ENCODE data around the gene IL15RA. TPM values are rescaled to one million over a fixed set of nuclear protein-coding genes. Genes with fewer than 3 reads are reported as not detected.
"Not testable (repeated sequence)": the region's sequence is repeated elsewhere in the genome, so short reads cannot be mapped to it uniquely, and the experiment has no call there.

Gene IL15RA
- total and polyA plus RNA-seq, 2 experiments from 2014 or later: 4.0 to 7.0 TPM

- Histone ChIP-seq H3K4me3 (no peak overlapping the region), H4K20me1 (ENCODE audit: insufficient read depth) (no peaks in the 10 kb centered on the region), H3F3A (ENCODE audit: insufficient read depth) (no peaks in the 10 kb centered on the region), H3K36me3 (ENCODE audit: low read depth) (peaks cover 40% of the 10 kb centered on the region), H3K9me2 (ENCODE audit: insufficient read depth) (no peaks in the 10 kb centered on the region), H3K9me3 (ENCODE audit: low read depth) (no peaks in the 10 kb centered on the region), H3K4me1 (ENCODE audit: insufficient read depth) (no peaks in the 10 kb centered on the region), H3K4me2 (ENCODE audit: unreplicated experiment) (no peak overlapping the region), H3K27me3 (replicated peaks; ENCODE audit: insufficient read depth) (no peaks in the 10 kb centered on the region), H3K79me2 (ENCODE audit: insufficient read depth) (peaks cover 23% of the 10 kb centered on the region), H2AFZ (no peak overlapping the region), H3K9ac (no peak overlapping the region), H3K27ac (no peak overlapping the region)
- no peak for DNase-seq
- TF ChIP-seq EZH2phosphoT487 (IDR thresholded peaks at IDR 0.05; ENCODE audit: insufficient read depth, low read depth) (no peak), EZH2 (IDR thresholded peaks at IDR 0.05; ENCODE audit: insufficient read depth, poor library complexity, severe bottlenecking) (no peak)
- in situ Hi-C loops (cut with MboI): no loop called here
- WGBS, 2 experiments (ENCODE audit: low coverage in 1 of 2, low lambda C conversion rate in 2 of 2, missing lambda C conversion rate in 2 of 2): 95 to 100% methylated on average over 4 of the region's 4 CpGs
These were observed 65.7 kb downstream of the IL15RA start for GRCh38 chr10:5911670-5912069.

DNA sequence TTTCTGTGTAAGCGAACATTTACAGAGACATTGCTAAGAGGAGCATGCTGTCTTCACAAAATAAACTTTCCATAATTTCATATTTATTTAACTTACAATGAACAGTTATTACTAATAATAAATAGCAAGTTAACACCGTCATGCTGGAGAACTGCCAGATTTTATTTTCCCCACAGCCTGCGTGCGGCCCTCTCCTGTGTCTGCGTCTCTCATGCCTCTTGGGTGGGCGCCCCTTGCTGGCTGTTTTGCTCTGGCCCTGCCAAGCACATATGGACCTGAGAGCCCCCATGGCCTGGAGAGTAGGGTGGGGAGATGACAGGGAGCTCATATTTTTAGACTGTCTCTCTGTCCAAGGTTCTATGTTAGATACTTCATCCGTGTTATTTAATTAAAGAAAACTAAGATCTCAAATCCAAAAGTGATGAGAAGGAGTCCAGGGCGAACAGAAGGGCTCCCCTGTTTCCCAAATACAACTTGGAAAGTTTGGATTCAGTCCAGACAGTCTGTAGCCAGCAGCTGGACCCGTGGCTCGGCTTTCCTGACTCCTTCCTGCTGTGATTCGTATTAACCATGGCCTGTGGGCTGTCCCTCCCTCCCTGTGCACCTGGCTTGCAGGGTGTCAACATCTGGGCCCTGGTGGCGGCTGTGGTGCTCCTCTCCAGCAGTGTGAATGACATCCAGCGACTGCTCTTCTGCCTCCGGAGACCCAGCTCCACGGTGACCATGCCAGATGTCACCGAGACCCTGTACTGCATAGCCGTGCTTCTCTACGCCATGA, 66.8 kb downstream of the IL15RA start:
- no peak overlapping the region for H3K4me2 ChIP-seq (ENCODE audit: unreplicated experiment)
- no peaks in the 10 kb centered on the region for H3K4me1 ChIP-seq (ENCODE audit: insufficient read depth)
- H3K27me3 ChIP-seq (replicated peaks; ENCODE audit: insufficient read depth): no peaks in the 10 kb centered on the region
- H3K79me2 ChIP-seq (ENCODE audit: insufficient read depth): peaks cover 34% of the 10 kb centered on the region
- no peaks in the 10 kb centered on the region for H4K20me1 ChIP-seq (ENCODE audit: insufficient read depth)
- H3F3A ChIP-seq (ENCODE audit: insufficient read depth): no peaks in the 10 kb centered on the region
- in situ Hi-C loops (cut with MboI): no loop called here
- H3K9ac ChIP-seq: no peak overlapping the region
- 81 to 87% methylated on average over 18 of the region's 18 CpGs for WGBS, 2 experiments (ENCODE audit: low coverage in 1 of 2, low lambda C conversion rate in 2 of 2, missing lambda C conversion rate in 2 of 2)
- DNase-seq: no peak
- peaks cover 34% of the 10 kb centered on the region for H3K36me3 ChIP-seq (ENCODE audit: low read depth)
- no peak overlapping the region for H3K4me3 ChIP-seq
- no peak overlapping the region for H2AFZ ChIP-seq
- TF ChIP-seq EZH2phosphoT487 (IDR thresholded peaks at IDR 0.05; ENCODE audit: insufficient read depth, low read depth) (no peak), EZH2 (IDR thresholded peaks at IDR 0.05; ENCODE audit: insufficient read depth, poor library complexity, severe bottlenecking) (no peak)
- no peaks in the 10 kb centered on the region for H3K9me3 ChIP-seq (ENCODE audit: low read depth)
- no peaks in the 10 kb centered on the region for H3K9me2 ChIP-seq (ENCODE audit: insufficient read depth)
- H3K27ac ChIP-seq: no peak overlapping the region

GRCh38 chr10:5908676-5909075, 68.7 kb downstream of the IL15RA start:
- DNase-seq; in situ Hi-C loops (cut with MboI); H4K20me1 ChIP-seq (ENCODE audit: insufficient read depth); H3K4me1 ChIP-seq (ENCODE audit: insufficient read depth); H3K27ac ChIP-seq; H3K27me3 ChIP-seq (replicated peaks; ENCODE audit: insufficient read depth); H3K9me2 ChIP-seq (ENCODE audit: insufficient read depth); H3K4me3 ChIP-seq; H3K4me2 ChIP-seq (ENCODE audit: unreplicated experiment); H2AFZ ChIP-seq; H3F3A ChIP-seq (ENCODE audit: insufficient read depth); H3K9ac ChIP-seq; H3K9me3 ChIP-seq (ENCODE audit: low read depth): not testable (repeated sequence)
- WGBS, 2 experiments (ENCODE audit: low coverage in 1 of 2, low lambda C conversion rate in 2 of 2, missing lambda C conversion rate in 2 of 2): 94 to 99% methylated on average over 7 of the region's 7 CpGs
- Histone ChIP-seq H3K79me2 (ENCODE audit: insufficient read depth) (peaks cover 48% of the 10 kb centered on the region), H3K36me3 (ENCODE audit: low read depth) (peaks cover 24% of the 10 kb centered on the region)

DNA sequence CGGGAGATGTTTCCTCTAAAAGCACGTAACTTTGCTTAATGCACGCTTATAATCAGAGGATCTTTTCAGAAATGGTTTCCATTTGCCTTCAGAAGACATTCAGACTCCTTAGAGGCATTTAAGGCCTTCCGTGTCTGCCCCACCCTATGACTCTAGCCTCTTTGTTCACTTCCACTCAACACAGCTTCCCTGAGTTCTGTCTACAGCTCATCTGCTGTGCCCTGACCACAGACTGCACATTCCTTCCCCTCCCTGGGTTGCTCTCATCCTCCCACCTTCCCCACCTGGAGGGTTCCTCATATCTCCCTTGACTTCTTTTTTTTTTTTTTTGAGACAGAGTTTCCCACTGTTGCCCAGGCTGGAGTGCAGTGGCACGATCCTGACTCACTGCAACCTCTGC, 70.7 kb downstream of the IL15RA start:
- Histone ChIP-seq H3K9ac (no peak overlapping the region), H3K9me3 (ENCODE audit: low read depth) (no peaks in the 10 kb centered on the region), H3K4me3 (no peak overlapping the region), H3K36me3 (ENCODE audit: low read depth) (peaks cover 20% of the 10 kb centered on the region), H3F3A (ENCODE audit: insufficient read depth) (no peaks in the 10 kb centered on the region), H3K9me2 (ENCODE audit: insufficient read depth) (no peaks in the 10 kb centered on the region), H3K79me2 (ENCODE audit: insufficient read depth) (peaks cover 68% of the 10 kb centered on the region), H4K20me1 (ENCODE audit: insufficient read depth) (no peaks in the 10 kb centered on the region), H2AFZ (no peak overlapping the region), H3K27me3 (replicated peaks; ENCODE audit: insufficient read depth) (no peaks in the 10 kb centered on the region), H3K4me2 (ENCODE audit: unreplicated experiment) (no peak overlapping the region), H3K27ac (no peak overlapping the region), H3K4me1 (ENCODE audit: insufficient read depth) (no peaks in the 10 kb centered on the region)
- peak; percentile 14 for DNase-seq
- WGBS, 2 experiments (ENCODE audit: low coverage in 1 of 2, low lambda C conversion rate in 2 of 2, missing lambda C conversion rate in 2 of 2): 80 to 90% methylated on average over 5 of the region's 5 CpGs
- in situ Hi-C loops (cut with MboI): no loop called here
- no peak for TF ChIP-seq EZH2phosphoT487 (IDR thresholded peaks at IDR 0.05; ENCODE audit: insufficient read depth, low read depth)
